HL-60 (cell line): Measurements from ENCODE around the gene SP7.

Experiments
- GABPA ChIP-seq: IDR thresholded peaks from 2 replicates; pipeline ENCODE4 v1.6.1; 2012; ENCODE audit warnings: low read depth
- POLR2AphosphoS5 ChIP-seq: IDR thresholded peaks from 2 replicates; pipeline ENCODE4 v1.6.1; 2012; ENCODE audit warnings: low read depth
- SPI1 ChIP-seq: IDR thresholded peaks from 2 replicates; pipeline ENCODE4 v1.6.1; 2012; ENCODE audit warnings: low read depth, mild to moderate bottlenecking, borderline replicate concordance
- TF ChIP-seq, protein P1 (sequence below): IDR thresholded peaks from one replicate; pipeline ENCODE4 v1.5.1; 2011; ENCODE audit warnings: low read length, control low read depth, inconsistent platforms; ENCODE audit not compliant: insufficient read depth
- TF ChIP-seq, protein P2 (sequence below): IDR thresholded peaks from 2 replicates; pipeline ENCODE4 v1.6.1; 2012; ENCODE audit warnings: low read depth; ENCODE audit not compliant: insufficient replicate concordance

DNA sequence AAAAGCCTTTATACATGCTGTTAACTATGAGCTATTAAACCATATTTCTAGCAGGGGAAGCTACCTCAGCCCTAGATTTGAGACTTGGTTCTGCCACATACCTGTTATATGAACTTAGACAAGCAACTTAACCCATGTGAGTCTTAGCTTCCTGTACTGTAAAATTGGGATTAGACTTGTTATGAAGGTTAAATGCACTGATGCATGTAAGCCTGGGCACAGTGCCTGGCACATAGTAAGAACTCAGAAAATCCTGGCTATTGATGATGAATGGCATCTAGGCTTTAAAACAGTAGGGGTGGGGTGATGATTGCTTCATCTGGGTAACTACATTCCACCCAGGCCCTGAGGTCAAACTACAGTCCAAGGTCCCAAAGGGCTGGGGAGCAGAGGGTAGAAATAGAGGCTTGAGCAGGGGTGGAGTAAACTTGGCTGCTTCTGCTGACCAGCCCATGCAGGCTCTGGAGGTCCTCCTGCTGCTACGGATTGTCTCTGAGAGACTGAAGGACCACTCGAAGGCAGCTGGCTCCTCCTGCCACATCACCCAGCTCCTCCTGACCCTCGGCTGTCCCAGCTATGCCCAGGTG is 56.8 kb downstream of the SP7 start:
- TF ChIP-seq POLR2AphosphoS5, result no peak
- TF ChIP-seq, protein P1, sequence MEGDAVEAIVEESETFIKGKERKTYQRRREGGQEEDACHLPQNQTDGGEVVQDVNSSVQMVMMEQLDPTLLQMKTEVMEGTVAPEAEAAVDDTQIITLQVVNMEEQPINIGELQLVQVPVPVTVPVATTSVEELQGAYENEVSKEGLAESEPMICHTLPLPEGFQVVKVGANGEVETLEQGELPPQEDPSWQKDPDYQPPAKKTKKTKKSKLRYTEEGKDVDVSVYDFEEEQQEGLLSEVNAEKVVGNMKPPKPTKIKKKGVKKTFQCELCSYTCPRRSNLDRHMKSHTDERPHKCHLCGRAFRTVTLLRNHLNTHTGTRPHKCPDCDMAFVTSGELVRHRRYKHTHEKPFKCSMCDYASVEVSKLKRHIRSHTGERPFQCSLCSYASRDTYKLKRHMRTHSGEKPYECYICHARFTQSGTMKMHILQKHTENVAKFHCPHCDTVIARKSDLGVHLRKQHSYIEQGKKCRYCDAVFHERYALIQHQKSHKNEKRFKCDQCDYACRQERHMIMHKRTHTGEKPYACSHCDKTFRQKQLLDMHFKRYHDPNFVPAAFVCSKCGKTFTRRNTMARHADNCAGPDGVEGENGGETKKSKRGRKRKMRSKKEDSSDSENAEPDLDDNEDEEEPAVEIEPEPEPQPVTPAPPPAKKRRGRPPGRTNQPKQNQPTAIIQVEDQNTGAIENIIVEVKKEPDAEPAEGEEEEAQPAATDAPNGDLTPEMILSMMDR, result no peak
- no peak for TF ChIP-seq SPI1
- TF ChIP-seq GABPA, result no peak
- TF ChIP-seq, protein P2, sequence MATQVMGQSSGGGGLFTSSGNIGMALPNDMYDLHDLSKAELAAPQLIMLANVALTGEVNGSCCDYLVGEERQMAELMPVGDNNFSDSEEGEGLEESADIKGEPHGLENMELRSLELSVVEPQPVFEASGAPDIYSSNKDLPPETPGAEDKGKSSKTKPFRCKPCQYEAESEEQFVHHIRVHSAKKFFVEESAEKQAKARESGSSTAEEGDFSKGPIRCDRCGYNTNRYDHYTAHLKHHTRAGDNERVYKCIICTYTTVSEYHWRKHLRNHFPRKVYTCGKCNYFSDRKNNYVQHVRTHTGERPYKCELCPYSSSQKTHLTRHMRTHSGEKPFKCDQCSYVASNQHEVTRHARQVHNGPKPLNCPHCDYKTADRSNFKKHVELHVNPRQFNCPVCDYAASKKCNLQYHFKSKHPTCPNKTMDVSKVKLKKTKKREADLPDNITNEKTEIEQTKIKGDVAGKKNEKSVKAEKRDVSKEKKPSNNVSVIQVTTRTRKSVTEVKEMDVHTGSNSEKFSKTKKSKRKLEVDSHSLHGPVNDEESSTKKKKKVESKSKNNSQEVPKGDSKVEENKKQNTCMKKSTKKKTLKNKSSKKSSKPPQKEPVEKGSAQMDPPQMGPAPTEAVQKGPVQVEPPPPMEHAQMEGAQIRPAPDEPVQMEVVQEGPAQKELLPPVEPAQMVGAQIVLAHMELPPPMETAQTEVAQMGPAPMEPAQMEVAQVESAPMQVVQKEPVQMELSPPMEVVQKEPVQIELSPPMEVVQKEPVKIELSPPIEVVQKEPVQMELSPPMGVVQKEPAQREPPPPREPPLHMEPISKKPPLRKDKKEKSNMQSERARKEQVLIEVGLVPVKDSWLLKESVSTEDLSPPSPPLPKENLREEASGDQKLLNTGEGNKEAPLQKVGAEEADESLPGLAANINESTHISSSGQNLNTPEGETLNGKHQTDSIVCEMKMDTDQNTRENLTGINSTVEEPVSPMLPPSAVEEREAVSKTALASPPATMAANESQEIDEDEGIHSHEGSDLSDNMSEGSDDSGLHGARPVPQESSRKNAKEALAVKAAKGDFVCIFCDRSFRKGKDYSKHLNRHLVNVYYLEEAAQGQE, result no peak
